Activated B cell treated with CpG ODN at 0.5 μM for 24 hours (primary cell): ENCODE measurements around the gene NPHP4. TPM values are rescaled to one million over a fixed set of nuclear protein-coding genes. Genes with fewer than 3 reads are reported as not detected.

Experiments
- ATAC-seq: fragments of 200-7000 bp; cut with Tn5 transposase; one replicate; pipeline ENCODE4 v1.10.0; 2021; ENCODE audit warnings: low read depth, mild to moderate bottlenecking, moderate library complexity
- CTCF ChIA-PET: fragments of 350-600 bp; sonication (Branson Sonifier 250); formaldehyde crosslinking; loops from one replicate; lab custom pipeline; 2021; ENCODE audit warnings: antibody characterized with exemption; lab: Charles Lee
- POLR2A ChIA-PET: fragments of 350-600 bp; sonication (Branson Sonifier 250); formaldehyde crosslinking; loops from one replicate; lab custom pipeline; 2021; ENCODE audit warnings: antibody characterized with exemption; lab: Charles Lee
- DNase-seq: peaks from one replicate; pipeline ENCODE4 v3.0.0; 2022
- H3K27ac Mint-ChIP-seq: one replicate; pipeline ENCODE4 v1.8.0; 2020; ENCODE audit warnings: mixed read lengths
- H3K27me3 Mint-ChIP-seq: one replicate; pipeline ENCODE4 v1.8.0; 2021; ENCODE audit warnings: mixed read lengths
- H3K36me3 Mint-ChIP-seq: one replicate; pipeline ENCODE4 v1.8.0; 2021; ENCODE audit warnings: low read depth, mixed read lengths
- H3K4me1 Mint-ChIP-seq: one replicate; pipeline ENCODE4 v1.8.0; 2021; ENCODE audit warnings: mixed read lengths
- H3K4me3 Mint-ChIP-seq: one replicate; pipeline ENCODE4 v1.8.0; 2020; ENCODE audit warnings: mild to moderate bottlenecking, mixed read lengths
- H3K9me3 Mint-ChIP-seq: one replicate; pipeline ENCODE4 v1.8.0; 2020; ENCODE audit warnings: mixed read lengths
- CTCF ChIP-seq: fragments of 200-600 bp; IDR thresholded peaks from one replicate; pipeline ENCODE4 v1.8.0; 2022; ENCODE audit warnings: antibody characterized with exemption, mild to moderate bottlenecking
- intact Hi-C: fragments of 100-400 bp; cut with micrococcal nuclease; formaldehyde crosslinking; loops from one replicate; pipeline ENCODE4 v1.15.1; 2024
- total RNA-seq: library from RNA; stranded (reverse); gene quantifications from 2 replicates; pipeline ENCODE4 v1.2.3, GENCODE V29; 2022

NPHP4 gene
- total RNA-seq, 1 donor from 2014 or later = 8.0 TPM

GRCh38 chr1:5947978-5948680 is 44.1 kb downstream of the NPHP4 start:
- ChIA-PET CTCF (no interaction called here), POLR2A (no interaction called here)
- no peaks in the 10 kb centered on the region for H3K27me3 Mint-ChIP-seq

GRCh38 chr1:5947071-5947821 is 45.0 kb downstream of the NPHP4 start:
- ATAC-seq (no peak), DNase-seq (no peak)
- ChIA-PET POLR2A (no interaction called here), CTCF (no interaction called here)
- no peaks in the 10 kb centered on the region for H3K4me1 Mint-ChIP-seq
- no peaks in the 10 kb centered on the region for H3K9me3 Mint-ChIP-seq
- H3K36me3 Mint-ChIP-seq = peaks cover 17% of the 10 kb centered on the region
- no peak for TF ChIP-seq CTCF
- H3K27ac Mint-ChIP-seq = no peak overlapping the region
- H3K27me3 Mint-ChIP-seq = no peaks in the 10 kb centered on the region
- no peak overlapping the region for H3K4me3 Mint-ChIP-seq
- intact Hi-C loops = no loop called here

More at GRCh38 chr1:5947978-5948680, 44.1 kb downstream of the NPHP4 start:
- no peak for ATAC-seq
- intact Hi-C loops = no loop called here
- peaks cover 17% of the 10 kb centered on the region for H3K36me3 Mint-ChIP-seq
- no peak for DNase-seq
- no peak for TF ChIP-seq CTCF
- no peak overlapping the region for H3K4me3 Mint-ChIP-seq
- no peaks in the 10 kb centered on the region for H3K4me1 Mint-ChIP-seq
- no peak overlapping the region for H3K27ac Mint-ChIP-seq
- H3K9me3 Mint-ChIP-seq = no peaks in the 10 kb centered on the region

GRCh38 chr1:5945445-5945844 is 46.8 kb downstream of the NPHP4 start:
- POLR2A ChIA-PET = no interaction called here
- intact Hi-C loops = no loop called here
- no peak for ATAC-seq

GRCh38 chr1:5944843-5945167 is 47.4 kb downstream of the NPHP4 start:
- Mint-ChIP-seq H3K27ac (no peak overlapping the region), H3K4me1 (no peaks in the 10 kb centered on the region), H3K36me3 (peaks cover 17% of the 10 kb centered on the region), H3K4me3 (no peak overlapping the region), H3K9me3 (no peaks in the 10 kb centered on the region), H3K27me3 (no peaks in the 10 kb centered on the region)
- CTCF ChIA-PET = no interaction called here
- ATAC-seq (no peak), DNase-seq (no peak)
- intact Hi-C loops = no loop called here
- no peak for TF ChIP-seq CTCF
- POLR2A ChIA-PET = no interaction called here

More at GRCh38 chr1:5945445-5945844, 46.8 kb downstream of the NPHP4 start:
- no peak for DNase-seq
- Mint-ChIP-seq H3K4me1 (no peaks in the 10 kb centered on the region), H3K27me3 (no peaks in the 10 kb centered on the region), H3K27ac (no peak overlapping the region), H3K4me3 (no peak overlapping the region), H3K36me3 (peaks cover 17% of the 10 kb centered on the region), H3K9me3 (no peaks in the 10 kb centered on the region)
- no peak for TF ChIP-seq CTCF
- CTCF ChIA-PET = no interaction called here

- H3K36me3 Mint-ChIP-seq = peaks cover 17% of the 10 kb centered on the region
- no peaks in the 10 kb centered on the region for H3K9me3 Mint-ChIP-seq
- DNase-seq (no peak), ATAC-seq (no peak)
- H3K27ac Mint-ChIP-seq = no peak overlapping the region
- H3K4me1 Mint-ChIP-seq = no peaks in the 10 kb centered on the region
- H3K4me3 Mint-ChIP-seq = no peak overlapping the region
- no peaks in the 10 kb centered on the region for H3K27me3 Mint-ChIP-seq
- TF ChIP-seq CTCF = no peak
- intact Hi-C loops = no loop called here
- ChIA-PET POLR2A (no interaction called here), CTCF (no interaction called here)
Measured at GRCh38 chr1:5944154-5944842, 47.9 kb downstream of the NPHP4 start.
